H9 (cell line): ENCODE results near the gene SRBD1. TPM values are rescaled to one million over a fixed set of nuclear protein-coding genes. Genes with fewer than 3 reads are reported as not detected.

Source experiments
- DNase-seq: peaks from one replicate; pipeline ENCODE4 v3.0.0-alpha.2; 2017
- H2AFZ ChIP-seq: one replicate; pipeline ENCODE4 v1.6.1; 2013; ENCODE audit warnings: mild to moderate bottlenecking, low read length, control low read depth, moderate library complexity
- H2AK5ac ChIP-seq: 2 replicates; pipeline ENCODE4 v1.6.1; 2013; ENCODE audit warnings: low read length, control low read depth, mixed read lengths; ENCODE audit not compliant: insufficient read length
- H2BK120ac ChIP-seq: one replicate; pipeline ENCODE4 v1.6.1; 2013; ENCODE audit warnings: low read depth, mild to moderate bottlenecking, low read length, control low read depth, inconsistent platforms; ENCODE audit not compliant: poor library complexity, severe bottlenecking
- H2BK12ac ChIP-seq: 2 replicates; pipeline ENCODE4 v1.6.1; 2013; ENCODE audit warnings: low read length, control low read depth, mixed read lengths, low read depth; ENCODE audit not compliant: insufficient read length
- H2BK15ac ChIP-seq: 2 replicates; pipeline ENCODE4 v1.6.1; 2013; ENCODE audit warnings: low read depth, low read length, control low read depth
- H2BK20ac ChIP-seq: one replicate; pipeline ENCODE4 v1.6.1; 2013; ENCODE audit warnings: low read depth, mild to moderate bottlenecking, low read length, control low read depth, inconsistent platforms; ENCODE audit not compliant: poor library complexity, severe bottlenecking
- H2BK5ac ChIP-seq: 2 replicates; pipeline ENCODE4 v1.6.1; 2013; ENCODE audit warnings: low read length, control low read depth, mixed read lengths; ENCODE audit not compliant: insufficient read length
- H3K14ac ChIP-seq: 2 replicates; pipeline ENCODE4 v1.6.1; 2013; ENCODE audit warnings: low read length, control low read depth; ENCODE audit not compliant: insufficient read depth
- H3K18ac ChIP-seq: 2 replicates; pipeline ENCODE4 v1.6.1; 2013; ENCODE audit warnings: low read depth, mild to moderate bottlenecking, mixed read lengths, low read length, control low read depth; ENCODE audit not compliant: insufficient read length
- H3K23ac ChIP-seq: 2 replicates; pipeline ENCODE4 v1.6.1; 2013; ENCODE audit warnings: low read length, control low read depth, mixed read lengths, low read depth; ENCODE audit not compliant: insufficient read length
- H3K23me2 ChIP-seq: 2 replicates; pipeline ENCODE4 v1.6.1; 2013; ENCODE audit warnings: low read depth, mild to moderate bottlenecking, mixed read lengths, low read length, control low read depth; ENCODE audit not compliant: insufficient read length, poor library complexity, severe bottlenecking
- H3K27ac ChIP-seq: 2 replicates; pipeline ENCODE4 v1.5.1; 2013; ENCODE audit warnings: low read length, control low read depth, mixed read lengths, low read depth; ENCODE audit not compliant: insufficient read length
- H3K27me3 ChIP-seq: 2 replicates; pipeline ENCODE4 v1.6.1; 2013; ENCODE audit warnings: low read length, control low read depth, inconsistent platforms; ENCODE audit not compliant: insufficient read depth
- H3K4ac ChIP-seq: 2 replicates; pipeline ENCODE4 v1.6.1; 2013; ENCODE audit warnings: low read depth, mild to moderate bottlenecking, control low read depth, inconsistent platforms, low read length, moderate library complexity
- H3K4me1 ChIP-seq: 2 replicates; pipeline ENCODE4 v1.6.1; 2013; ENCODE audit warnings: low read length, control low read depth, inconsistent platforms; ENCODE audit not compliant: insufficient read depth
- H3K4me2 ChIP-seq: 2 replicates; pipeline ENCODE4 v1.6.1; 2013; ENCODE audit warnings: low read length, control low read depth, mixed read lengths; ENCODE audit not compliant: insufficient read length, insufficient read depth
- H3K56ac ChIP-seq: 2 replicates; pipeline ENCODE4 v1.6.1; 2013; ENCODE audit warnings: low read depth, mild to moderate bottlenecking, mixed read lengths, low read length, control low read depth; ENCODE audit not compliant: insufficient read length
- H3K79me1 ChIP-seq: 2 replicates; pipeline ENCODE4 v1.6.1; 2013; ENCODE audit warnings: low read depth, mild to moderate bottlenecking, moderate library complexity, low read length, control low read depth, inconsistent platforms; ENCODE audit not compliant: insufficient read depth, poor library complexity, severe bottlenecking
- H3K79me2 ChIP-seq: 2 replicates; pipeline ENCODE4 v1.6.1; 2013; ENCODE audit warnings: low read length, control low read depth, inconsistent platforms; ENCODE audit not compliant: insufficient read depth
- H3K9ac ChIP-seq: 2 replicates; pipeline ENCODE4 v1.6.1; 2013; ENCODE audit warnings: low read length, control low read depth, mixed read lengths; ENCODE audit not compliant: insufficient read length; ENCODE audit errors: extremely low read depth
- H3K9me3 ChIP-seq: one replicate; pipeline ENCODE4 v1.6.1; 2013; ENCODE audit warnings: low read depth, low read length, inconsistent platforms; ENCODE audit not compliant: control insufficient read depth
- H3T11ph ChIP-seq: one replicate; pipeline ENCODE4 v1.6.1; 2013; ENCODE audit warnings: mild to moderate bottlenecking, low read length, control low read depth, inconsistent platforms
- H4K20me1 ChIP-seq: one replicate; pipeline ENCODE4 v1.6.1; 2013; ENCODE audit not compliant: control insufficient read depth, insufficient read length, insufficient read depth
- H4K5ac ChIP-seq: 2 replicates; pipeline ENCODE4 v1.6.1; 2013; ENCODE audit warnings: low read depth, mild to moderate bottlenecking, mixed read lengths, low read length, control low read depth; ENCODE audit not compliant: insufficient read length
- H4K8ac ChIP-seq: replicated peaks from 2 replicates; pipeline ENCODE4 v1.6.1; 2013; ENCODE audit warnings: low read length, control low read depth, mixed read lengths, low read depth; ENCODE audit not compliant: insufficient read length
- H4K91ac ChIP-seq: 2 replicates; pipeline ENCODE4 v1.6.1; 2013; ENCODE audit warnings: low read depth, mild to moderate bottlenecking, moderate library complexity, mixed read lengths, low read length, control low read depth; ENCODE audit not compliant: insufficient read length
- H3K27ac Mint-ChIP-seq, 3 experiments: 2 replicates in 2 of 3; 3 replicates in 1 of 3; pipeline ENCODE4 v1.8.0; 2020 to 2021; ENCODE audit warnings: mixed read lengths in 3 of 3, mild to moderate bottlenecking in 1 of 3, moderate library complexity in 1 of 3
- H3K27me3 Mint-ChIP-seq: 2 replicates; pipeline ENCODE4 v1.8.0; 2021; ENCODE audit warnings: low read depth, mild to moderate bottlenecking, moderate library complexity, mixed read lengths
- H3K36me3 Mint-ChIP-seq, 3 experiments: 2 replicates in 2 of 3; 3 replicates in 1 of 3; pipeline ENCODE4 v1.8.0; 2020 to 2021; ENCODE audit warnings: low read depth in 3 of 3, mixed read lengths in 3 of 3; ENCODE audit not compliant: insufficient read depth in 1 of 3
- H3K4me1 Mint-ChIP-seq, 2 experiments: 2 replicates each; pipeline ENCODE4 v1.8.0; 2020; ENCODE audit warnings: mixed read lengths in 2 of 2
- H3K4me3 Mint-ChIP-seq, 2 experiments: 2 replicates in 1 of 2; 3 replicates in 1 of 2; pipeline ENCODE4 v1.8.0; 2020 to 2021; ENCODE audit warnings: mild to moderate bottlenecking in 2 of 2, mixed read lengths in 2 of 2, moderate library complexity in 1 of 2
- H3K9me3 Mint-ChIP-seq, 2 experiments: 2 replicates in 1 of 2; 3 replicates in 1 of 2; pipeline ENCODE4 v1.8.0; 2020; ENCODE audit warnings: mild to moderate bottlenecking in 2 of 2, mixed read lengths in 2 of 2, moderate library complexity in 1 of 2
- CTCF ChIP-seq: fragments of 200-600 bp; sonication (generic); conservative IDR thresholded peaks from 3 replicates; pipeline ENCODE4 v1.8.0; 2021; ENCODE audit warnings: antibody characterized with exemption, mild to moderate bottlenecking
- WGBS: extraction: QIAGEN DNeasy Blood & Tissue Kit; methylation state at CpG from one replicate; pipeline ENCODE4 v1.1.7; 2013; ENCODE audit warnings: missing lambda C conversion rate, low lambda C conversion rate, mixed read lengths; ENCODE audit not compliant: insufficient read length; ENCODE audit errors: extremely low coverage; 5-methylcytosine and 5-hydroxymethylcytosine counted together
- total RNA-seq: library from RNA; stranded (reverse); gene quantifications from 2 replicates; pipeline ENCODE4 v1.2.1, GENCODE V29; 2021

The SRBD1 gene
- total RNA-seq, 1 experiment from 2014 or later: 18.3 TPM

- H2BK20ac ChIP-seq: no peak overlapping the region
- DNase-seq: no peak
- H4K91ac ChIP-seq: no peak overlapping the region
- no peak overlapping the region for H2BK120ac ChIP-seq
- no CpG with 5 or more reads among the region's 3 CpGs for WGBS
- no peak overlapping the region for H3K4me2 ChIP-seq
- H3K79me1 ChIP-seq: no peaks in the 10 kb centered on the region
- Mint-ChIP-seq H3K9me3 (no peaks in the 10 kb centered on the region), H3K27me3 (no peaks in the 10 kb centered on the region), H3K36me3 (no peaks in the 10 kb centered on the region; a peak in 1 of 7 replicates), H3K4me3 (no peak overlapping the region), H3K27ac (no peak overlapping the region), H3K4me1 (peaks cover 5 to 8% of the 10 kb centered on the region in 2 experiments; a peak in 2 of 4 replicates)
- no peak overlapping the region for H3K23ac ChIP-seq
- H3K4ac ChIP-seq: no peak overlapping the region
- no peak overlapping the region for H3K14ac ChIP-seq
- no peaks in the 10 kb centered on the region for H3K9me3 ChIP-seq
- no peak overlapping the region for H4K5ac ChIP-seq
- H2BK15ac ChIP-seq: no peak overlapping the region
- H4K20me1 ChIP-seq: no peaks in the 10 kb centered on the region
- H3K9ac ChIP-seq: no peak overlapping the region
- H4K8ac ChIP-seq: no peak overlapping the region
- no peak overlapping the region for H3T11ph ChIP-seq
- no peak overlapping the region for H3K27ac ChIP-seq
- H2AK5ac ChIP-seq: no peak overlapping the region
- H3K4me1 ChIP-seq: no peaks in the 10 kb centered on the region; the same call in 1 of the 2 replicates
- TF ChIP-seq CTCF: no peak
- no peak overlapping the region for H3K56ac ChIP-seq
- no peak overlapping the region for H2AFZ ChIP-seq
- H3K27me3 ChIP-seq: no peaks in the 10 kb centered on the region
- no peak overlapping the region for H3K18ac ChIP-seq
- H2BK5ac ChIP-seq: no peak overlapping the region
- no peaks in the 10 kb centered on the region for H3K23me2 ChIP-seq
- H3K79me2 ChIP-seq: no peaks in the 10 kb centered on the region
- no peak overlapping the region for H2BK12ac ChIP-seq
Measured at GRCh38 chr2:45448217-45448616, 162.8 kb downstream of the SRBD1 start.
